ENCODE data around the gene RBL1.
"Not testable (repeated sequence)": the region's sequence is repeated elsewhere in the genome, so short reads cannot be mapped to it uniquely, and the experiment has no call there.

The RBL1 gene

GRCh38 chr20:37039366-37039765 is 56.4 kb downstream of the RBL1 start:
- not testable (repeated sequence) for DNase-seq, H3K9me3 Mint-ChIP-seq, ATAC-seq, H3K4me3 Mint-ChIP-seq, H3K27ac Mint-ChIP-seq, H3K27me3 Mint-ChIP-seq
- peaks cover 67% of the 10 kb centered on the region for H3K36me3 Mint-ChIP-seq (ENCODE audit: low read depth)
- H3K4me1 Mint-ChIP-seq: peaks cover 24% of the 10 kb centered on the region

GRCh38 chr20:37032077-37032476 is 63.7 kb downstream of the RBL1 start:
- no peak for ATAC-seq
- Mint-ChIP-seq H3K36me3 (ENCODE audit: low read depth) (peaks cover 59% of the 10 kb centered on the region), H3K27me3 (no peaks in the 10 kb centered on the region), H3K9me3 (no peaks in the 10 kb centered on the region), H3K4me1 (no peaks in the 10 kb centered on the region), H3K27ac (no peak overlapping the region), H3K4me3 (no peak overlapping the region)
- no peak for DNase-seq

GRCh38 chr20:37020636-37021035 is 75.2 kb downstream of the RBL1 start:
- peaks cover 54% of the 10 kb centered on the region for H3K36me3 Mint-ChIP-seq (ENCODE audit: low read depth)
- DNase-seq (no peak), ATAC-seq (no peak)
- H3K4me1 Mint-ChIP-seq: peaks cover 4% of the 10 kb centered on the region
- no peak overlapping the region for H3K27ac Mint-ChIP-seq
- H3K4me3 Mint-ChIP-seq: no peak overlapping the region
- H3K27me3 Mint-ChIP-seq: no peaks in the 10 kb centered on the region
- no peaks in the 10 kb centered on the region for H3K9me3 Mint-ChIP-seq

GRCh38 chr20:37012631-37013030 is 83.2 kb downstream of the RBL1 start:
- not testable (repeated sequence) for H3K27me3 Mint-ChIP-seq, ATAC-seq, H3K27ac Mint-ChIP-seq, DNase-seq, H3K9me3 Mint-ChIP-seq, H3K4me3 Mint-ChIP-seq
- peaks cover 35% of the 10 kb centered on the region for H3K4me1 Mint-ChIP-seq
- H3K36me3 Mint-ChIP-seq (ENCODE audit: low read depth): peaks cover 36% of the 10 kb centered on the region

- Mint-ChIP-seq H3K36me3 (ENCODE audit: low read depth) (peaks cover 30% of the 10 kb centered on the region), H3K4me1 (peaks cover 35% of the 10 kb centered on the region)
- not testable (repeated sequence) for H3K27ac Mint-ChIP-seq, DNase-seq, ATAC-seq, H3K27me3 Mint-ChIP-seq, H3K9me3 Mint-ChIP-seq, H3K4me3 Mint-ChIP-seq
Observed at GRCh38 chr20:37011858-37012257, 83.9 kb downstream of the RBL1 start.

GRCh38 chr20:37011147-37011546 is 84.7 kb downstream of the RBL1 start:
- no peak for ATAC-seq
- H3K9me3 Mint-ChIP-seq: no peaks in the 10 kb centered on the region
- H3K36me3 Mint-ChIP-seq (ENCODE audit: low read depth): peaks cover 26% of the 10 kb centered on the region
- H3K4me3 Mint-ChIP-seq: no peak overlapping the region
- no peak for DNase-seq
- H3K4me1 Mint-ChIP-seq: peaks cover 33% of the 10 kb centered on the region
- H3K27ac Mint-ChIP-seq: no peak overlapping the region
- no peaks in the 10 kb centered on the region for H3K27me3 Mint-ChIP-seq

- Mint-ChIP-seq H3K4me3 (no peak overlapping the region), H3K9me3 (no peaks in the 10 kb centered on the region), H3K36me3 (ENCODE audit: low read depth) (peaks cover 22% of the 10 kb centered on the region), H3K27ac (peak overlapping the region; percentile 13), H3K4me1 (peaks cover 20% of the 10 kb centered on the region), H3K27me3 (no peaks in the 10 kb centered on the region)
- DNase-seq (no peak), ATAC-seq (no peak)
Observed at GRCh38 chr20:37007898-37008649, 87.7 kb downstream of the RBL1 start.

- H3K4me1 Mint-ChIP-seq: peaks cover 20% of the 10 kb centered on the region
- DNase-seq, H3K27ac Mint-ChIP-seq, H3K27me3 Mint-ChIP-seq, H3K4me3 Mint-ChIP-seq, H3K9me3 Mint-ChIP-seq, ATAC-seq: not testable (repeated sequence)
- peaks cover 22% of the 10 kb centered on the region for H3K36me3 Mint-ChIP-seq (ENCODE audit: low read depth)
Observed at GRCh38 chr20:37005062-37005942, 90.5 kb downstream of the RBL1 start.

- H3K36me3 Mint-ChIP-seq (ENCODE audit: low read depth): peaks cover 33% of the 10 kb centered on the region
- H3K4me3 Mint-ChIP-seq, H3K9me3 Mint-ChIP-seq, DNase-seq, H3K27me3 Mint-ChIP-seq, H3K4me1 Mint-ChIP-seq, ATAC-seq, H3K27ac Mint-ChIP-seq: not testable (repeated sequence)
Observed at GRCh38 chr20:37001634-37002033, 94.2 kb downstream of the RBL1 start.

- not testable (repeated sequence) for DNase-seq, H3K9me3 Mint-ChIP-seq, H3K4me3 Mint-ChIP-seq, H3K27ac Mint-ChIP-seq, H3K4me1 Mint-ChIP-seq, ATAC-seq, H3K27me3 Mint-ChIP-seq
- peaks cover 44% of the 10 kb centered on the region for H3K36me3 Mint-ChIP-seq (ENCODE audit: low read depth)
Observed at GRCh38 chr20:37000171-37000570, 95.6 kb downstream of the RBL1 start.

GRCh38 chr20:36998652-36999051 is 97.1 kb downstream of the RBL1 start:
- Mint-ChIP-seq H3K36me3 (ENCODE audit: low read depth) (peaks cover 57% of the 10 kb centered on the region), H3K4me1 (peaks cover 2% of the 10 kb centered on the region), H3K4me3 (no peak overlapping the region), H3K27ac (no peak overlapping the region), H3K27me3 (no peaks in the 10 kb centered on the region), H3K9me3 (peaks cover 4% of the 10 kb centered on the region)
- ATAC-seq: no peak
- no peak for DNase-seq

- H3K9me3 Mint-ChIP-seq: peaks cover 13% of the 10 kb centered on the region
- H3K4me1 Mint-ChIP-seq: no peaks in the 10 kb centered on the region
- no peak for ATAC-seq
- no peak overlapping the region for H3K4me3 Mint-ChIP-seq
- H3K27ac Mint-ChIP-seq: no peak overlapping the region
- no peak for DNase-seq
- H3K27me3 Mint-ChIP-seq: no peaks in the 10 kb centered on the region
- H3K36me3 Mint-ChIP-seq (ENCODE audit: low read depth): peaks cover 53% of the 10 kb centered on the region
Observed at GRCh38 chr20:36997121-36997520, 98.7 kb downstream of the RBL1 start.

GRCh38 chr20:36994221-36994620 is 101.6 kb downstream of the RBL1 start:
- H3K4me1 Mint-ChIP-seq, DNase-seq, H3K27me3 Mint-ChIP-seq, H3K4me3 Mint-ChIP-seq, ATAC-seq, H3K27ac Mint-ChIP-seq: not testable (repeated sequence)
- H3K36me3 Mint-ChIP-seq (ENCODE audit: low read depth): peaks cover 51% of the 10 kb centered on the region
- peaks cover 13% of the 10 kb centered on the region for H3K9me3 Mint-ChIP-seq

- peaks cover 50% of the 10 kb centered on the region for H3K36me3 Mint-ChIP-seq (ENCODE audit: low read depth)
- no peaks in the 10 kb centered on the region for H3K27me3 Mint-ChIP-seq
- H3K4me1 Mint-ChIP-seq: peaks cover 19% of the 10 kb centered on the region
Observed at GRCh38 chr20:36992802-36993334, 102.9 kb downstream of the RBL1 start.

GRCh38 chr20:36991703-36992102 is 104.1 kb downstream of the RBL1 start:
- H3K4me1 Mint-ChIP-seq: peaks cover 22% of the 10 kb centered on the region

More at GRCh38 chr20:36992802-36993334, 102.9 kb downstream of the RBL1 start:
- no peak for DNase-seq
- no peak overlapping the region for H3K4me3 Mint-ChIP-seq
- ATAC-seq: no peak
- peak overlapping the region; percentile 32 for H3K27ac Mint-ChIP-seq
- peaks cover 13% of the 10 kb centered on the region for H3K9me3 Mint-ChIP-seq

More at GRCh38 chr20:36991703-36992102, 104.1 kb downstream of the RBL1 start:
- H3K36me3 Mint-ChIP-seq (ENCODE audit: low read depth): peaks cover 44% of the 10 kb centered on the region
- no peak overlapping the region for H3K27ac Mint-ChIP-seq
- ATAC-seq: no peak
- DNase-seq: no peak
- peaks cover 13% of the 10 kb centered on the region for H3K9me3 Mint-ChIP-seq
- no peaks in the 10 kb centered on the region for H3K27me3 Mint-ChIP-seq
- no peak overlapping the region for H3K4me3 Mint-ChIP-seq
